Sigmoid colon (tissue), 4 donors: ENCODE data around the gene HDAC3.

Experiments
- POLR2AphosphoS5 ChIP-seq, 4 donors: sonication (generic); formaldehyde crosslinking; IDR thresholded peaks; one replicate each; pipeline ENCODE4 v1.6.1; 2017; ENCODE audit warnings: antibody characterized with exemption in 4 of 4
- TF ChIP-seq, protein P1 (sequence below), 4 experiments: fragments of 450-650 bp in 3 of 4; fragments of 200-600 bp in 1 of 4; IDR thresholded peaks; one replicate each; pipeline ENCODE4 v1.5.1; 2016 to 2019; ENCODE audit warnings: antibody characterized with exemption in 4 of 4, mild to moderate bottlenecking in 3 of 4, moderate library complexity in 2 of 4

DNA sequence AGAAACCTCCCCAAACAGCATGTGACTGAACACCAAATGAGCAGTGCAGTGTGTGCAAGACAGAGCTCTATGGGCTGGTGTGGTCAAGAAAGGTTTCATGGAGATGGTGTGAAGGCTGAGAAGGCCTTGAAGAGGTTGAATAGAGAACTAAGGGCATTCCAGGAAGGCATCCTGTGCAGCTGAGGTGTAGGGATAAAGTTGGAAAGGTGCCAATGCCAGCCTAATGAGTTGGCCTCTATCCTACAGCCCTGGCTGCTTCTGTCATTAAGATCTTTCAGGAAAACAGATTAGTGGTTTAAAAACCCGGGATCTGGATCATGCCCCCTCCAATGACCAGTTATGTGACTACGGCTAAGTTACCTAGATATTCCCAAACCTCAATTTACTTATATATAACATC is 4.0 kb downstream of the HDAC3 start:
- TF ChIP-seq, protein P1, sequence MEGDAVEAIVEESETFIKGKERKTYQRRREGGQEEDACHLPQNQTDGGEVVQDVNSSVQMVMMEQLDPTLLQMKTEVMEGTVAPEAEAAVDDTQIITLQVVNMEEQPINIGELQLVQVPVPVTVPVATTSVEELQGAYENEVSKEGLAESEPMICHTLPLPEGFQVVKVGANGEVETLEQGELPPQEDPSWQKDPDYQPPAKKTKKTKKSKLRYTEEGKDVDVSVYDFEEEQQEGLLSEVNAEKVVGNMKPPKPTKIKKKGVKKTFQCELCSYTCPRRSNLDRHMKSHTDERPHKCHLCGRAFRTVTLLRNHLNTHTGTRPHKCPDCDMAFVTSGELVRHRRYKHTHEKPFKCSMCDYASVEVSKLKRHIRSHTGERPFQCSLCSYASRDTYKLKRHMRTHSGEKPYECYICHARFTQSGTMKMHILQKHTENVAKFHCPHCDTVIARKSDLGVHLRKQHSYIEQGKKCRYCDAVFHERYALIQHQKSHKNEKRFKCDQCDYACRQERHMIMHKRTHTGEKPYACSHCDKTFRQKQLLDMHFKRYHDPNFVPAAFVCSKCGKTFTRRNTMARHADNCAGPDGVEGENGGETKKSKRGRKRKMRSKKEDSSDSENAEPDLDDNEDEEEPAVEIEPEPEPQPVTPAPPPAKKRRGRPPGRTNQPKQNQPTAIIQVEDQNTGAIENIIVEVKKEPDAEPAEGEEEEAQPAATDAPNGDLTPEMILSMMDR (IDR thresholded peaks at IDR 0.05), result no peak
- TF ChIP-seq POLR2AphosphoS5 (IDR thresholded peaks at IDR 0.05), result no peak
